HL-60 (cell line): ENCODE results near the gene LXN.

Experiments used
- DNase-seq, 2 experiments: peaks; one replicate each; pipeline ENCODE4 v3.0.0-alpha.2; 2010 to 2020; ENCODE audit warnings: low read depth in 1 of 2, low spot score in 1 of 2
- H3K27ac ChIP-seq: fragments of 250-450 bp; sonication (Bioruptor Pico); replicated peaks from 2 replicates; pipeline ENCODE4 v1.5.1; 2020; ENCODE audit warnings: mild to moderate bottlenecking, moderate library complexity
- H3K27me3 ChIP-seq: fragments of 250-450 bp; sonication (Bioruptor Pico); 2 replicates; pipeline ENCODE4 v1.5.1; 2021; ENCODE audit warnings: mild to moderate bottlenecking, moderate library complexity; ENCODE audit not compliant: insufficient read depth, poor library complexity, severe bottlenecking
- H3K4me3 ChIP-seq: replicated peaks from 2 replicates; pipeline ENCODE4 v1.5.1; 2011; ENCODE audit warnings: mild to moderate bottlenecking, control low read depth, low read length; ENCODE audit not compliant: insufficient read depth
- GABPA ChIP-seq: IDR thresholded peaks from 2 replicates; pipeline ENCODE4 v1.6.1; 2012; ENCODE audit warnings: low read depth
- POLR2AphosphoS5 ChIP-seq: IDR thresholded peaks from 2 replicates; pipeline ENCODE4 v1.6.1; 2012; ENCODE audit warnings: low read depth
- SPI1 ChIP-seq: IDR thresholded peaks from 2 replicates; pipeline ENCODE4 v1.6.1; 2012; ENCODE audit warnings: low read depth, mild to moderate bottlenecking, borderline replicate concordance
- TF ChIP-seq, protein P1 (sequence below): IDR thresholded peaks from 2 replicates; pipeline ENCODE4 v1.6.1; 2012; ENCODE audit warnings: low read depth; ENCODE audit not compliant: insufficient replicate concordance
- TF ChIP-seq, protein P2 (sequence below): IDR thresholded peaks from one replicate; pipeline ENCODE4 v1.5.1; 2011; ENCODE audit warnings: low read length, control low read depth, inconsistent platforms; ENCODE audit not compliant: insufficient read depth

Gene LXN

DNA sequence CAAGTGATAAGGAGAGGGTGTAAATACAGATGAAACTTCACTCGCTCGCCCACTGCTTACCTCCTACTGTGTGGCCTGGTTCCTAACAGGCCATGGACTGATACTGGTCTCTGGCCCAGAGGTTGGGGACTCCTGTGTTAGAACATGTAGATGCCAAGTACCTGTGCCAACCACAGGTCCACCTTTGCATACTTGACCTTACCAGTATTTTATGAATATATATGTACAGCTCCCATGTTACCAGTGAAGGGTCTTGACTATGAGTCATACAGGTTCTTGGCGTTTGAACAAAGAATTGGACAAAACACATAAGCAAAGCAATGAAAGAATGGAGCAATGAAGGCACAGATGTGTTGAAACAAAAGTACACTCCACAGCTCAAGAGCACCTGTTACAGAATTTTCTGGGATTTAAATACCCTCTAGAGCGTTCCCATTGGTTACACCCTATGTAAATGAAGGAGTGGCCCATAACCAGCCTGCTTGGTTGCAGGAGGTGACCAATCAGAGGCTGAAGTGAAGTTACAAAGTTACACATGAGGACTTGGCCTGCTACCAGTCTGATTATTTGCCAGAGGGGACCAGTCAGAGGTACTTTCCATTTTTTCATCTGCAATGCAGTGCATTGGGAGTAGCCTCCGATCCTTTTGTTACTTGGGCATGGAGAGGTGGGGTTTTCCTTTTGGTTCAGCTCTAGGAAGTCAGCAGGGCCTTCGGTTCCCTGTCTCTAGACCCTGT, 29.8 kb downstream of the LXN start:
- no peak for TF ChIP-seq GABPA
- TF ChIP-seq SPI1: no peak
- TF ChIP-seq, protein P1, sequence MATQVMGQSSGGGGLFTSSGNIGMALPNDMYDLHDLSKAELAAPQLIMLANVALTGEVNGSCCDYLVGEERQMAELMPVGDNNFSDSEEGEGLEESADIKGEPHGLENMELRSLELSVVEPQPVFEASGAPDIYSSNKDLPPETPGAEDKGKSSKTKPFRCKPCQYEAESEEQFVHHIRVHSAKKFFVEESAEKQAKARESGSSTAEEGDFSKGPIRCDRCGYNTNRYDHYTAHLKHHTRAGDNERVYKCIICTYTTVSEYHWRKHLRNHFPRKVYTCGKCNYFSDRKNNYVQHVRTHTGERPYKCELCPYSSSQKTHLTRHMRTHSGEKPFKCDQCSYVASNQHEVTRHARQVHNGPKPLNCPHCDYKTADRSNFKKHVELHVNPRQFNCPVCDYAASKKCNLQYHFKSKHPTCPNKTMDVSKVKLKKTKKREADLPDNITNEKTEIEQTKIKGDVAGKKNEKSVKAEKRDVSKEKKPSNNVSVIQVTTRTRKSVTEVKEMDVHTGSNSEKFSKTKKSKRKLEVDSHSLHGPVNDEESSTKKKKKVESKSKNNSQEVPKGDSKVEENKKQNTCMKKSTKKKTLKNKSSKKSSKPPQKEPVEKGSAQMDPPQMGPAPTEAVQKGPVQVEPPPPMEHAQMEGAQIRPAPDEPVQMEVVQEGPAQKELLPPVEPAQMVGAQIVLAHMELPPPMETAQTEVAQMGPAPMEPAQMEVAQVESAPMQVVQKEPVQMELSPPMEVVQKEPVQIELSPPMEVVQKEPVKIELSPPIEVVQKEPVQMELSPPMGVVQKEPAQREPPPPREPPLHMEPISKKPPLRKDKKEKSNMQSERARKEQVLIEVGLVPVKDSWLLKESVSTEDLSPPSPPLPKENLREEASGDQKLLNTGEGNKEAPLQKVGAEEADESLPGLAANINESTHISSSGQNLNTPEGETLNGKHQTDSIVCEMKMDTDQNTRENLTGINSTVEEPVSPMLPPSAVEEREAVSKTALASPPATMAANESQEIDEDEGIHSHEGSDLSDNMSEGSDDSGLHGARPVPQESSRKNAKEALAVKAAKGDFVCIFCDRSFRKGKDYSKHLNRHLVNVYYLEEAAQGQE: no peak
- no peak for TF ChIP-seq POLR2AphosphoS5
- TF ChIP-seq, protein P2, sequence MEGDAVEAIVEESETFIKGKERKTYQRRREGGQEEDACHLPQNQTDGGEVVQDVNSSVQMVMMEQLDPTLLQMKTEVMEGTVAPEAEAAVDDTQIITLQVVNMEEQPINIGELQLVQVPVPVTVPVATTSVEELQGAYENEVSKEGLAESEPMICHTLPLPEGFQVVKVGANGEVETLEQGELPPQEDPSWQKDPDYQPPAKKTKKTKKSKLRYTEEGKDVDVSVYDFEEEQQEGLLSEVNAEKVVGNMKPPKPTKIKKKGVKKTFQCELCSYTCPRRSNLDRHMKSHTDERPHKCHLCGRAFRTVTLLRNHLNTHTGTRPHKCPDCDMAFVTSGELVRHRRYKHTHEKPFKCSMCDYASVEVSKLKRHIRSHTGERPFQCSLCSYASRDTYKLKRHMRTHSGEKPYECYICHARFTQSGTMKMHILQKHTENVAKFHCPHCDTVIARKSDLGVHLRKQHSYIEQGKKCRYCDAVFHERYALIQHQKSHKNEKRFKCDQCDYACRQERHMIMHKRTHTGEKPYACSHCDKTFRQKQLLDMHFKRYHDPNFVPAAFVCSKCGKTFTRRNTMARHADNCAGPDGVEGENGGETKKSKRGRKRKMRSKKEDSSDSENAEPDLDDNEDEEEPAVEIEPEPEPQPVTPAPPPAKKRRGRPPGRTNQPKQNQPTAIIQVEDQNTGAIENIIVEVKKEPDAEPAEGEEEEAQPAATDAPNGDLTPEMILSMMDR: no peak
- DNase-seq: no peak
- Histone ChIP-seq H3K27me3 (no peaks in the 10 kb centered on the region), H3K27ac (no peak overlapping the region), H3K4me3 (no peak overlapping the region)

DNA sequence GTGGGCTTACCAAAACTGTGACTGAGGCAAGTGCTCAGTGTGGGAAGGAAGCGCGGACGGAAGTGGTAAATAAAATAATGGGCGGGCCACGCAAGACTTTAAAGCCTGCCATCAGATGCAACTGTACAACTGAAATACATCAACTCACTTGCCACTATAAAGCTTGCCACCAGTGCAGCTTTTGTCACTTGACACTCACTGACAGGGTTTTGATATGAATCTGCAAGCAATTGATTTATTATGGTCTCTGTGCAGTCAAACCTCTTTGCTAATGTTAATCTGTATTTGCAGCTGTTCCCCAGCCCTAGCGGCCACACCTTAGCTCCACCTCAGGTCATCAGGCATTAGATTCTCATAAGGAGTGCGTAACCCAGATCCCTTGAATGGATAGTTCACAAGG, 30.4 kb downstream of the LXN start:
- no peak for DNase-seq
- Histone ChIP-seq H3K4me3 (no peak overlapping the region), H3K27me3 (no peaks in the 10 kb centered on the region), H3K27ac (no peak overlapping the region)
- TF ChIP-seq SPI1 (no peak), POLR2AphosphoS5 (no peak), GABPA (no peak)
- TF ChIP-seq, protein P1: no peak
- TF ChIP-seq, protein P2: no peak

DNA sequence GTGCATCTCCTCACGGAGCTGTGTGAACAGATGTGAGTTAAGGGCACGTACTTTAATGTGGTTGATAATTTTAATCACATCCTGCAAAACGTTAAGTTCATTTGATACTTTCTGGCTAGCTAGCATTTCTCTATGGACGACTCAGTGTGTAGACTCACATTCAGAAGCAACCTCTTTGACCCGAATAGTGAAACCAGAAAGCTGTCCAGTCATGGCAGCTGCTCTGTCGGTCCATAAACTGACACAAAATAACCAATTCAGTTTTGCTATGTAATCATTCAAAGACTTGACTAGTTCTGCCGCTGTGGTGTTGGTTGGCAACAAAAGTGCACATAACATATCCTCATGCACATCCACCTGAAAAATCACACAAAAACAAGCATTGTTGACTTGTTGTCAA, 31.8 kb downstream of the LXN start:
- no peak overlapping the region for H3K27ac ChIP-seq
- TF ChIP-seq GABPA (no peak), SPI1 (no peak), POLR2AphosphoS5 (no peak)
- TF ChIP-seq, protein P1: no peak
- TF ChIP-seq, protein P2: no peak
- H3K27me3 ChIP-seq: no peaks in the 10 kb centered on the region
- H3K4me3 ChIP-seq: no peak overlapping the region
- DNase-seq: no peak
